Activated naive CD4-positive, alpha-beta T cell treated with anti-CD3 and anti-CD28 coated beads, Interleukin-2, amount 50 U/mL, for 72 hours (primary cell): ENCODE measurements around the gene ZNF662. TPM values are rescaled to one million over a fixed set of nuclear protein-coding genes. Genes with fewer than 3 reads are reported as not detected.

Experiments
- ATAC-seq, 2 donors: fragments of 150-1000 bp; cut with Tn5 transposase; 2 replicates each; pipeline ENCODE4 v1.10.0; 2021; ENCODE audit warnings: mild to moderate bottlenecking in 2 of 2, moderate library complexity in 2 of 2
- DNase-seq, 2 donors: peaks; one replicate each; pipeline ENCODE4 v3.0.0; 2021 to 2022; ENCODE audit warnings: low spot score in 2 of 2
- H3K27ac Mint-ChIP-seq, 2 donors: one replicate each; pipeline ENCODE4 v1.8.0; 2022; ENCODE audit warnings: mild to moderate bottlenecking in 2 of 2, mixed read lengths in 2 of 2
- H3K36me3 Mint-ChIP-seq, 2 donors: one replicate each; pipeline ENCODE4 v1.8.0; 2022; ENCODE audit warnings: mixed read lengths in 2 of 2
- H3K9me3 Mint-ChIP-seq, 2 donors: one replicate each; pipeline ENCODE4 v1.8.0; 2022; ENCODE audit warnings: mixed read lengths in 2 of 2
- total RNA-seq, 2 donors: library from RNA; stranded (reverse); gene quantifications; one replicate each; pipeline ENCODE4 v1.2.3, GENCODE V29; 2022

Gene ZNF662
- total RNA-seq, 2 donors from 2014 or later = 1.7 TPM; not detected in 1

GRCh38 chr3:42963269-42963668, 57.3 kb downstream of the ZNF662 start:
- DNase-seq (no peak), ATAC-seq (no peak)
- no peaks in the 10 kb centered on the region for H3K36me3 Mint-ChIP-seq
- no peaks in the 10 kb centered on the region for H3K9me3 Mint-ChIP-seq
- no peak overlapping the region for H3K27ac Mint-ChIP-seq

GRCh38 chr3:42964266-42964665, 58.3 kb downstream of the ZNF662 start:
- H3K27ac Mint-ChIP-seq = no peak overlapping the region
- H3K9me3 Mint-ChIP-seq = no peaks in the 10 kb centered on the region
- ATAC-seq (no peak), DNase-seq (no peak)
- no peaks in the 10 kb centered on the region for H3K36me3 Mint-ChIP-seq

Other genes with a start within 250 kb of the ZNF662 start
- gene KLHL40, start 220.6 kb upstream of the ZNF662 start, total RNA-seq = not detected
- gene HHATL, start 203.3 kb upstream of the ZNF662 start, total RNA-seq = not detected
- gene CCDC13, start 132.9 kb upstream of the ZNF662 start, total RNA-seq = under 1 TPM; 0.34 to 0.70 TPM
- 10 to 100 TPM; 59.5 to 67.6 TPM for gene HIGD1A, start 101.7 kb upstream of the ZNF662 start, total RNA-seq
- gene ACKR2, start 96.7 kb upstream of the ZNF662 start, total RNA-seq = 1 to 10 TPM; 1.0 to 1.5 TPM
- not detected for gene CYP8B1, start 30.3 kb upstream of the ZNF662 start, total RNA-seq
- not detected for gene GASK1A, start 73.2 kb downstream of the ZNF662 start, total RNA-seq
- gene POMGNT2, start 199.9 kb downstream of the ZNF662 start, total RNA-seq = 1 to 10 TPM; 4.1 to 6.4 TPM